Heart left ventricle (tissue), 13 donors: ENCODE measurements around the gene FAM120B.

Experiments
- POLR2A ChIP-seq, 2 donors: fragments of 450-650 bp; IDR thresholded peaks; one replicate each; pipeline ENCODE4 v1.6.1; 2017; ENCODE audit warnings: antibody characterized with exemption in 2 of 2, mild to moderate bottlenecking in 2 of 2, moderate library complexity in 2 of 2
- TF ChIP-seq, protein P1 (sequence below), 12 donors: fragments of 200-600 bp; sonication (generic) in 4 of 12; IDR thresholded peaks; one replicate each; pipeline versions ENCODE4 v1.5.0 to v1.8.0; 2018 to 2022; ENCODE audit warnings: antibody characterized with exemption in 12 of 12, mild to moderate bottlenecking in 5 of 12
- donor health status: ischemic (EF 13 %, LVEDD 7.1; RV severe dilation, severe dysfunction).
- donor health status: DM: no; HTN: yes; CAD: no.
- donor health status: DM: no; HTN: no; CAD: no.
- donor health status: ischemic (EF 25% LVEDD 6.9; RV normal size, moderate dysfunction).
- donor health status: ischemic (EF 25% LVEDD 5.7; RV mildly dilated, moderate dysfunction).
- donor health status: ischemic (EF 35%, LVEDD 5.7; RV mildly dilated, moderate dysfunction).
- donor health status: nonischemic (EF 11% LVEDD 7.7; RV severe dilation, severe dysfunction).
- donor health status: DM: yes; HTN: yes; CAD: no.
- donor health status: PGD.
- donor health status: ischemic (EF 29% LVEDD 5.4; RV normal size, mild dysfunction).
- donor health status: nonischemic (EF 23%, LVEDD 6.1; RV moderate dilation, normal function).

DNA sequence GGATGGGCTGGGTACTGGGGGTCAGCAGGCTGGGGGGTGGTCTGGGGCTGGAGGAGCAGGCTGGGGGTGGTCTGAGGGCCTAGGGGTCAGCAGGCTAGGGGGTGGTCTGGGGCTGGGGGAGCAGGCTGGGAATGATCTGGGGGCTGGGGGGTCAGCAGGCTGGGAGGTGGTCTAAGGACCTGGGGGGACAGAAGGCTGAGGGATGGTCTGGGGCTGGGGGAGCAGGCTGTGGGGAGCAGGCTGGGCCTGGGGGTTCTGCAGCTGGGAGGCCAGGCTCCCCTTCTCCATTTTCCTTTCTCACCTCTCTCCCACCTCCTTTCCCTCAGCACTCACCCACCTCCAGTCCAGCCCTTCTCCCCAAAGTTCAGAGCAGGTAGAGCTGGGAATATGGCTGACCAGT is 132.3 kb downstream of the FAM120B start:
- TF ChIP-seq, protein P1, sequence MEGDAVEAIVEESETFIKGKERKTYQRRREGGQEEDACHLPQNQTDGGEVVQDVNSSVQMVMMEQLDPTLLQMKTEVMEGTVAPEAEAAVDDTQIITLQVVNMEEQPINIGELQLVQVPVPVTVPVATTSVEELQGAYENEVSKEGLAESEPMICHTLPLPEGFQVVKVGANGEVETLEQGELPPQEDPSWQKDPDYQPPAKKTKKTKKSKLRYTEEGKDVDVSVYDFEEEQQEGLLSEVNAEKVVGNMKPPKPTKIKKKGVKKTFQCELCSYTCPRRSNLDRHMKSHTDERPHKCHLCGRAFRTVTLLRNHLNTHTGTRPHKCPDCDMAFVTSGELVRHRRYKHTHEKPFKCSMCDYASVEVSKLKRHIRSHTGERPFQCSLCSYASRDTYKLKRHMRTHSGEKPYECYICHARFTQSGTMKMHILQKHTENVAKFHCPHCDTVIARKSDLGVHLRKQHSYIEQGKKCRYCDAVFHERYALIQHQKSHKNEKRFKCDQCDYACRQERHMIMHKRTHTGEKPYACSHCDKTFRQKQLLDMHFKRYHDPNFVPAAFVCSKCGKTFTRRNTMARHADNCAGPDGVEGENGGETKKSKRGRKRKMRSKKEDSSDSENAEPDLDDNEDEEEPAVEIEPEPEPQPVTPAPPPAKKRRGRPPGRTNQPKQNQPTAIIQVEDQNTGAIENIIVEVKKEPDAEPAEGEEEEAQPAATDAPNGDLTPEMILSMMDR (IDR thresholded peaks at IDR 0.05), result no peak
- no peak for TF ChIP-seq POLR2A (IDR thresholded peaks at IDR 0.05)
